Central memory CD4-positive, alpha-beta T cell (primary cell): ENCODE measurements around the gene SCP2.

Experiments
- DNase-seq: peaks from one replicate; pipeline ENCODE4 v3.0.0; 2022

Gene SCP2

GRCh38 chr1:53043271-53043670 lies 116.2 kb downstream of the SCP2 start:
- DNase-seq, result no peak

GRCh38 chr1:53044926-53045325 lies 117.8 kb downstream of the SCP2 start:
- no peak for DNase-seq

- DNase-seq, result no peak
Observed at GRCh38 chr1:53046930-53047329, 119.9 kb downstream of the SCP2 start.

- no peak for DNase-seq
Observed at GRCh38 chr1:53047737-53048736, 121.0 kb downstream of the SCP2 start.

GRCh38 chr1:53048960-53049573 lies 122.0 kb downstream of the SCP2 start:
- no peak for DNase-seq

- no peak for DNase-seq
Observed at GRCh38 chr1:53049574-53049967, 122.5 kb downstream of the SCP2 start.

DNA sequence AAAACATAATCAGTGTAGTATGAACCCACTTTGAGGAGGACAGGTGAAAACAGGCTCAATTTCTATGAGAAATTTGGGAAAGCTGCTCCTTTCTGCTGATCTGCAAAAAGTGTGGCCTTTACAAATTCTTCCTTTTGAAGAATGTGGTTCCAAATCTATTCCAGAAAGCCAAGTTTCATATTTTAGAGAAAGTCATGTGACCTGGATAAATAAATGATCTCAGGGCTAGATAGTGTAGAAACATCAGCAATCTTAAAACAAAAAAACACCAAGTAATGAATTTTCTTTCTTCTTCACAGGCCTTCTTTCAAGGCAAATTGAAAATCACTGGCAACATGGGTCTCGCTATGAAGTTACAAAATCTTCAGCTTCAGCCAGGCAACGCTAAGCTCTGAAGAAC lies 123.2 kb downstream of the SCP2 start:
- no peak for DNase-seq

DNA sequence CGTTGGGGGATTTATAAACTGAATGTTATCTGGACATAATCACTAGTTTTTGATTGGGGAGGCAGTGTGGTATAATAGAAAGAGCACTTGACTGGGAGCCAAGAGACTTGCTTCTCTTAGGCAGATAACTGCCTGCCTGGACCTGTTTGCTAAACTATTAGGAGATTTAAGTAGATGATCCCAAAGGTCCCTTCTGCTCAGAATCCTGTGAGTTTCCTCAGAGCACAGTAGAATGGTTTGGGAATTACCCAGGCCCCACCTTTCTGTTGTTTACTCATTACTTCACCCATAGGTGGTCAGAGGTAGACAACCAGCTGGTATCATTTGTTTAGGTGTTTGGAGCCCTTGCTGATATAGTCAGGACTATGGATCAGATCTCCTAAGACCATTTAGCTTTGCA lies 124.6 kb downstream of the SCP2 start:
- no peak for DNase-seq

- DNase-seq, result no peak
Observed at GRCh38 chr1:53057127-53057526, 130.1 kb downstream of the SCP2 start.

- DNase-seq, result no peak
Observed at GRCh38 chr1:53060579-53060978, 133.5 kb downstream of the SCP2 start.

- DNase-seq, result no peak
Observed at GRCh38 chr1:53061123-53061858, 134.2 kb downstream of the SCP2 start.

GRCh38 chr1:53061859-53062707 lies 135.0 kb downstream of the SCP2 start, which contains the start of gene PODN:
Gene PODN (plus strand): TSS chr1:53062213. CDS start chr1:53069856, 7,643 bp downstream.
- DNase-seq, result no peak

GRCh38 chr1:53062708-53063591 lies 135.9 kb downstream of the SCP2 start:
- DNase-seq, result no peak

- no peak for DNase-seq
Observed at GRCh38 chr1:53063744-53064515, 136.9 kb downstream of the SCP2 start.

GRCh38 chr1:53065391-53065790 lies 138.3 kb downstream of the SCP2 start:
- DNase-seq, result no peak

GRCh38 chr1:53066488-53066887 lies 139.4 kb downstream of the SCP2 start:
- no peak for DNase-seq

DNA sequence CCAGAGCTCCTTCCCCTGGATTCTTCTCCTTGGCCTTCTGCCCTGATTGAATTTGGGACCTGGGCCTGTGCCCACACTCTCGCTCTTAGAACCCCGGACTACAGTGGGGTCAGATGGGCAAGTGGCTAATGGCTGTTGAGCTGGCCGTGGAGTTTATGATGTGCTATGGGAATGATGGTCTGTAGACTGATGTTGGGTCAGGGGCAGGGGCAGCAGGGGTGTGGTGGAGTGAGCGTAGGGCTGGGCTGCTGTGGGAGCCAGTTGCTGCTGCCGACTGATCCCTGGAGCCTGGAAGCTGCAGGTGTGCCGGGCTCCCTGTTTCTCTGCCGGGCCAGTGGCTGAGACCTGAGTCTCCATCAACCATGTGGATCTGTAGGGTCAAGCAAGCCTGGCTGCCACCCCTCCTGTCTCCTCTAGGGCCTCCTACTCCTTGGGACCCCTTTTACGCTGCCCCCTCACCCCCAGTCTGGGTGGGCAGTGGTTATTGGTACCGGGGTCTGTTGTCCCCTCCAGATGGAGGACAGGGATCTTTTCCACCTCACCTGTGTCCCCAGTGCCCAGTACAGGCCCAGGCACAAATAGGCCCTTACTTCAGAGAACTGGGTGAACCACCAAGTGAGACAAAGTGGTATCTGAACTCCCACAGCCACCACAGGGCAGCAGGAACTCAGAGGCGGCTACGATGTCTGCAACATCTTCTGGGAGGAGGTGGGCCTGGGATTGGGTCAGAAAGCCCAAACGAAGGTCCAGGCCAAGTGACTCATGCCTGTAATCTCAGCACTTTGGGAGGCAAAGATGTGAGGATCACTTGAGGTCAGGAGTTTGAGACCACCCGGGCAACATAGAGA lies 140.0 kb downstream of the SCP2 start:
- no peak for DNase-seq

DNA sequence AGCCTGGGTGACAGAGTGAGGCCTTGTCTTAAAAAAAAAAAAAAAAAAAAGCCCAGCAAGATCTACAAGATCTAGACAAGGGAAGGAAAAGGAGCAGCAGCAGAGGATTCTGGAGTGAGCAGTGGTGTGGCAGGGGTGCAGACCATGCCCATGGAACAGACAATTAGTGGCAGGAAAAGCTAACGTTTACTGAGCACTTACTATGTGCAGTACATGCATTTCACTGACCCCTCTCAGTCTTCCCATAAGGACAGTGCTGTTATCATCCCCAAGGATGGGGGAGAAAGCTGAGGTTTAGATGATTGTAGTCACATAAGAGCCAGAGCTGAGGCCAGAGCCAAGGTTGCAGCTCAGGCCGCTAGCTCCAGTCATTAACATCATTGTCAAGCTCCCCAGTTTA lies 140.8 kb downstream of the SCP2 start:
- no peak for DNase-seq

- no peak for DNase-seq
Observed at GRCh38 chr1:53068314-53069099, 141.4 kb downstream of the SCP2 start.
